ENCODE measurements around the gene CSAD. TPM values are rescaled to one million over a fixed set of nuclear protein-coding genes. Genes with fewer than 3 reads are reported as not detected.

Gene CSAD
- total RNA-seq, 1 experiment from 2014 or later: 12.2 TPM

DNA sequence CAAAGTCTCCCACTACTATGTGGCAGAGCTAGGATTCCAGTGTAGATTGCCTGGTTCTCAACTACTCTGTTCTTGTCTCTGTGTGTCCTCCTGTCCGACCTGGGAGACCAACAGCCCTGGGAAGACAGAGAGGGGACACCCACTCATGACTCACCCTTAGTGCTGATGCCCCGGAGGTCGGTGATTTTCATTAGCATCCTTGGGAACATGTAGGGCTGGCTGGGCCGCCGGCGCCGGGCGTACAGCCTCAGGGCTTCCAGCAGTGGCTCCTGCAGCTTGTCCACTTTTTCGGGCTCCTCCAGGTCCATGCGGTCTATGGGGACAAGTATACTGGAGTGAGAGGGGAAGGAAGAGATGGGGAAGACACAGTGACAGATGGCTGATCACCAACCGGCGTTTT lies 32.2 kb upstream of the CSAD start:
- H3K9me3 Mint-ChIP-seq (ENCODE audit: low read depth, unreplicated experiment): no peaks in the 10 kb centered on the region
- no peak overlapping the region for H3K27ac Mint-ChIP-seq (ENCODE audit: unreplicated experiment)
- peaks cover 31% of the 10 kb centered on the region for H3K36me3 Mint-ChIP-seq (ENCODE audit: insufficient read depth, unreplicated experiment)
- no peak overlapping the region for H3K4me3 Mint-ChIP-seq (ENCODE audit: low read depth, unreplicated experiment)
- H3K4me1 Mint-ChIP-seq (ENCODE audit: low read depth, unreplicated experiment): peaks cover 13% of the 10 kb centered on the region
- CTCF ChIA-PET: interaction anchor here (1.1 to 2.6 kb wide), 4 partner anchors 39 to 108 kb away, joined by 3 to 21 read pairs (median 6); partner anchors contain the start of gene AAAS
- no TSS peak for BruUV-seq (replicated peaks)
- no peak for DNase-seq
- H3K27me3 Mint-ChIP-seq (ENCODE audit: unreplicated experiment): no peaks in the 10 kb centered on the region
- intact Hi-C loops (cut with micrococcal nuclease; ENCODE audit: unreplicated experiment): loop anchor here (1.0 to 5.0 kb wide), 3 partner anchors 39 to 74 kb away; partner anchors contain the start of gene ESPL1
- TF ChIP-seq, protein P1, sequence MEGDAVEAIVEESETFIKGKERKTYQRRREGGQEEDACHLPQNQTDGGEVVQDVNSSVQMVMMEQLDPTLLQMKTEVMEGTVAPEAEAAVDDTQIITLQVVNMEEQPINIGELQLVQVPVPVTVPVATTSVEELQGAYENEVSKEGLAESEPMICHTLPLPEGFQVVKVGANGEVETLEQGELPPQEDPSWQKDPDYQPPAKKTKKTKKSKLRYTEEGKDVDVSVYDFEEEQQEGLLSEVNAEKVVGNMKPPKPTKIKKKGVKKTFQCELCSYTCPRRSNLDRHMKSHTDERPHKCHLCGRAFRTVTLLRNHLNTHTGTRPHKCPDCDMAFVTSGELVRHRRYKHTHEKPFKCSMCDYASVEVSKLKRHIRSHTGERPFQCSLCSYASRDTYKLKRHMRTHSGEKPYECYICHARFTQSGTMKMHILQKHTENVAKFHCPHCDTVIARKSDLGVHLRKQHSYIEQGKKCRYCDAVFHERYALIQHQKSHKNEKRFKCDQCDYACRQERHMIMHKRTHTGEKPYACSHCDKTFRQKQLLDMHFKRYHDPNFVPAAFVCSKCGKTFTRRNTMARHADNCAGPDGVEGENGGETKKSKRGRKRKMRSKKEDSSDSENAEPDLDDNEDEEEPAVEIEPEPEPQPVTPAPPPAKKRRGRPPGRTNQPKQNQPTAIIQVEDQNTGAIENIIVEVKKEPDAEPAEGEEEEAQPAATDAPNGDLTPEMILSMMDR (IDR thresholded peaks at IDR 0.05; ENCODE audit: unreplicated experiment): no peak

DNA sequence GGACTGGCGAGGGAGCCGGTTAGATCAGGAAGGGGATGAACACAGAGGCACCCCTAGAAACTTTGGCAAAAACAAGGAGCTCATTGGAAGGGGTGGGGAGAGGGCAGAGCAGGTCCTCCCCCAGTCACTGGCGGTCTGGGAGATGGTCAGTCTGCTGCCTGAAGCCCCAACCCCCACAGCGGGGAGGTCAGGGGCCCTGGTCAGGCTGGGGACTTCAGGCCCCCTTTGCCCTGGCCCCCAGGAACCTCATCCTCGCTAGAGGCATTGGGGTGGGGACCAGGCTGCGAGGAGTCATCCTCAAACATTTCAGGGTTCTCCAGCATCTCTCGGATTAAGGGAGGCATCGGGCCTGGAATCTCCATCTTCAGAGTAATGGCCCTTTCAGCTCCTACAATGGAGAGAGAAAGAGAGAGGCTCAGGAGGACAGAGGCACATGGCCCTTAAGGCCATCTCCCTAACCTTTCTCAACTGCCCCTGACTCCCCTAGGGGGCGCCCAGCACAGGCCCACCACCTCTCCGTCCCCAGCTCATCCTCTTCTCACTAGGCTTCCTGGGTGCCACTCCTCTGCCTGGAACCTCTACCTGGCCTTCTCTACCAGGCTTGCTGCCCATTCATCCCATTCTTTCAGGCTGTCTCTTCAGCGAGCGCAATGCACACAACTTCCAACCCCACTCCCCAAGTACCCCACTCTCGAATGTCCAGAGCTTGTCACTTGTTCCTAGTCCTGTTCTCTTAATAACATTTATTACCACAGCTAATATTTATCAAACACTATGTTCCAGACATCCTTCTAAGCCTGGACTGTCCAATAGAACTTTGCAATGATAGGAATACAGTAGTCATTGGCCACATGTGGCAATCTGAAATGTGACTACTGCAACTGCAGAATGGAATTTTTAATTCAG lies 31.0 kb upstream of the CSAD start:
- Mint-ChIP-seq H3K4me1 (ENCODE audit: low read depth, unreplicated experiment) (peaks cover 18% of the 10 kb centered on the region), H3K4me3 (ENCODE audit: low read depth, unreplicated experiment) (no peak overlapping the region), H3K27ac (ENCODE audit: unreplicated experiment) (no peak overlapping the region), H3K27me3 (ENCODE audit: unreplicated experiment) (no peaks in the 10 kb centered on the region), H3K9me3 (ENCODE audit: low read depth, unreplicated experiment) (no peaks in the 10 kb centered on the region), H3K36me3 (ENCODE audit: insufficient read depth, unreplicated experiment) (peaks cover 31% of the 10 kb centered on the region)
- TF ChIP-seq, protein P1 (IDR thresholded peaks at IDR 0.05; ENCODE audit: unreplicated experiment): peak; percentile 41
- BruUV-seq (replicated peaks): no TSS peak
- no peak for DNase-seq
- intact Hi-C loops (cut with micrococcal nuclease; ENCODE audit: unreplicated experiment): loop anchor here (5.0 kb wide), 2 partner anchors 41 to 56 kb away; partner anchors contain the start of gene ESPL1
- CTCF ChIA-PET: interaction anchor here (0.6 to 1.6 kb wide), 6 partner anchors 10 to 109 kb away, joined by 3 to 5 read pairs (median 3); partner anchors contain the start of gene ESPL1

DNA sequence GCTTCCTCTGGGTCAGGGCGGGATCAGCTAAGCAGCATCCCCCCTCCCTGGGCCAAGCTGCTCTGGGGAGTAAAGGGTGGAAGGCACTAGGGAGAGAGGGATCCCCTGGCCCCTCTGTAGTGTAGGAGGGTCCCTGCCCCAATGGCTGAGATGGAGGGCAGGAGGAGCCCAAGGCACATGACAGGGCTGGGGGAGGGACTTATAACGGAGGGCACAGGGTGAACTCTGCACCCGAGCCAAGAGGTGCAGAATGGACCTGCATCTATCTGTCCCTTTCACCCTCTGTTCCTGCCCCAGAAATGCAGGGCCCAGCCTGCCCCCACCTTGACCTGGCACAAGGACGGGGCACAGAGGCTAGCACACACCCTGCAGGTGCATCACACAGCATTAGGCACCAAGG lies 30.1 kb upstream of the CSAD start:
- CTCF ChIA-PET: interaction anchor here (0.9 kb wide), 1 partner anchor 40 kb away, joined by 3 read pairs; no protein-coding TSS in a partner anchor
- intact Hi-C loops (cut with micrococcal nuclease; ENCODE audit: unreplicated experiment): loop anchor here (5.0 kb wide), 2 partner anchors 41 to 56 kb away; partner anchors contain the start of gene ESPL1
- no peaks in the 10 kb centered on the region for H3K9me3 Mint-ChIP-seq (ENCODE audit: low read depth, unreplicated experiment)
- no peak overlapping the region for H3K4me3 Mint-ChIP-seq (ENCODE audit: low read depth, unreplicated experiment)
- H3K36me3 Mint-ChIP-seq (ENCODE audit: insufficient read depth, unreplicated experiment): peaks cover 34% of the 10 kb centered on the region
- DNase-seq: no peak
- H3K27me3 Mint-ChIP-seq (ENCODE audit: unreplicated experiment): no peaks in the 10 kb centered on the region
- BruUV-seq (replicated peaks): no TSS peak
- H3K4me1 Mint-ChIP-seq (ENCODE audit: low read depth, unreplicated experiment): peaks cover 11% of the 10 kb centered on the region
- TF ChIP-seq, protein P1 (IDR thresholded peaks at IDR 0.05; ENCODE audit: unreplicated experiment): no peak
- H3K27ac Mint-ChIP-seq (ENCODE audit: unreplicated experiment): no peak overlapping the region

DNA sequence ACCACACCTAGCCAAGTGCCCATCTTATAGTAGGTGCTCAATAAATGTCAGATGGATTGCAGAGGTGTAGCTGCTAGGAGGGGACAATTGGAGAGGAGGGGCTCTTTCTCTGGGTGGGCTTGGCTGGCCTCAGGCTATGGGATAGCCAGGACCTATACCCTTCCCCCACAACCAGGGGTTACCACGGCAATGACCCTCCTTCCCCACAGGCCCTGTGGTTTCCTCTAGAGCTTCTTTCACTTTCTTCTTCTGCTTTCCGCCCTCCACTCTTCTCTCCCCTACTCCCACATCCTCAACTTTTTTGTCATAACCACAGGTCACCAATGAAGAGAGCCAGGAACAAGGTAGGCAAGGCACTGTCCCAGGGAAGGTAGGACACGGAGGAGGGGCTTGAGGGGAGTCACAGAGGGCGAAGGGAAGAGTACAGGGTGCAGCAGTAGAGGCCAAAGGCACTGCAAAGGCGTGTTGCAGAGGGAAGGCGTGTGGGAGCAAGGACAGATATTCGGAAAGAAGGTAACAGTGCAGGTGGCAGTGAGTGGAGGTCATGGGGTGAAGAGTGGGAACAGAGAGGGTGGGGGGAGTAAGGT lies 28.2 kb upstream of the CSAD start:
- Mint-ChIP-seq H3K27ac (ENCODE audit: unreplicated experiment) (no peak overlapping the region), H3K4me1 (ENCODE audit: low read depth, unreplicated experiment) (peaks cover 10% of the 10 kb centered on the region), H3K9me3 (ENCODE audit: low read depth, unreplicated experiment) (no peaks in the 10 kb centered on the region), H3K36me3 (ENCODE audit: insufficient read depth, unreplicated experiment) (peaks cover 25% of the 10 kb centered on the region), H3K27me3 (ENCODE audit: unreplicated experiment) (no peaks in the 10 kb centered on the region), H3K4me3 (ENCODE audit: low read depth, unreplicated experiment) (no peak overlapping the region)
- CTCF ChIA-PET: no interaction called here
- no peak for DNase-seq
- TF ChIP-seq, protein P1 (IDR thresholded peaks at IDR 0.05; ENCODE audit: unreplicated experiment): no peak
- intact Hi-C loops (cut with micrococcal nuclease; ENCODE audit: unreplicated experiment): no loop called here
- BruUV-seq (replicated peaks): no TSS peak
